IMR-90 (cell line): Measurements from ENCODE around the gene GGT6. TPM values are rescaled to one million over a fixed set of nuclear protein-coding genes. Genes with fewer than 3 reads are reported as not detected.

Source experiments
- ATAC-seq: fragments of 200-7000 bp; cut with Tn5 transposase; 2 replicates; pipeline ENCODE4 v1.9.1; 2020; ENCODE audit warnings: low read depth, mild to moderate bottlenecking, moderate library complexity
- BruUV-seq: library from RNA; stranded (reverse); fragments of 400-500 nt; replicated peaks from 2 replicates; lab custom pipeline; 2021; lab: Mats Ljungman, UMichigan
- CTCF ChIA-PET: fragments of 300-600 bp; formaldehyde crosslinking; extraction: SDS; loops from one replicate; lab custom pipeline; 2021; ENCODE audit warnings: antibody characterized with exemption; lab: Yijun Ruan, JAX
- POLR2A ChIA-PET: fragments of 300-600 bp; sonication (Branson Sonifier 250); formaldehyde crosslinking; loops from one replicate; lab custom pipeline; 2022; ENCODE audit warnings: antibody characterized with exemption; ENCODE audit not compliant: unreplicated experiment; lab: Charles Lee
- DNase-seq: peaks from one replicate; pipeline ENCODE4 v3.0.0; 2013
- H2AFZ ChIP-seq: replicated peaks from 2 replicates; pipeline ENCODE3; 2013; ENCODE audit warnings: low read length, mild to moderate bottlenecking; ENCODE audit not compliant: poor library complexity
- H2AK5ac ChIP-seq: 2 replicates; pipeline ENCODE4 v1.6.1; 2013; ENCODE audit warnings: low read depth, low read length, inconsistent platforms
- H2AK9ac ChIP-seq: replicated peaks from 2 replicates; pipeline ENCODE3; 2013; ENCODE audit warnings: mild to moderate bottlenecking, low read depth, low read length, moderate library complexity; ENCODE audit not compliant: poor library complexity
- H2BK120ac ChIP-seq: 2 replicates; pipeline ENCODE4 v1.6.1; 2013; ENCODE audit warnings: low read depth, low read length, inconsistent platforms
- H2BK15ac ChIP-seq: 3 replicates; pipeline ENCODE4 v1.6.1; 2013; ENCODE audit warnings: low read depth, low read length, inconsistent platforms
- H2BK20ac ChIP-seq: 2 replicates; pipeline ENCODE4 v1.6.1; 2013; ENCODE audit warnings: low read depth, mild to moderate bottlenecking, inconsistent platforms, low read length, moderate library complexity
- H2BK5ac ChIP-seq: 2 replicates; pipeline ENCODE4 v1.6.1; 2013; ENCODE audit warnings: mild to moderate bottlenecking, low read depth, low read length, inconsistent platforms; ENCODE audit not compliant: poor library complexity, severe bottlenecking
- H3K14ac ChIP-seq: replicated peaks from 2 replicates; pipeline ENCODE4 v1.6.1; 2013; ENCODE audit warnings: low read depth, low read length, inconsistent platforms
- H3K18ac ChIP-seq: 2 replicates; pipeline ENCODE4 v1.6.1; 2013; ENCODE audit warnings: low read depth, low read length, control low read depth
- H3K23ac ChIP-seq: 2 replicates; pipeline ENCODE4 v1.6.1; 2013; ENCODE audit warnings: low read depth, low read length, inconsistent platforms
- H3K27ac ChIP-seq: 2 replicates; pipeline ENCODE4 v1.5.1; 2013; ENCODE audit warnings: mild to moderate bottlenecking, control low read depth, low read length; ENCODE audit not compliant: insufficient read depth
- H3K27me3 ChIP-seq: 2 replicates; pipeline ENCODE4 v1.6.1; 2013; ENCODE audit warnings: low read length; ENCODE audit not compliant: control insufficient read depth, insufficient read depth
- H3K36me3 ChIP-seq: 2 replicates; pipeline ENCODE4 v1.6.1; 2013; ENCODE audit warnings: low read length, mixed read lengths; ENCODE audit not compliant: control insufficient read depth, insufficient read depth
- H3K4ac ChIP-seq: 2 replicates; pipeline ENCODE4 v1.6.1; 2013; ENCODE audit warnings: low read depth, low read length, inconsistent platforms
- H3K4me1 ChIP-seq: 2 replicates; pipeline ENCODE4 v1.6.1; 2013; ENCODE audit warnings: low read length, mixed read lengths; ENCODE audit not compliant: control insufficient read depth, insufficient read depth
- H3K4me2 ChIP-seq: 2 replicates; pipeline ENCODE4 v1.6.1; 2013; ENCODE audit warnings: low read depth, mild to moderate bottlenecking, control low read depth, low read length, moderate library complexity
- H3K4me3 ChIP-seq: 2 replicates; pipeline ENCODE4 v1.5.1; 2013; ENCODE audit warnings: low read depth, mild to moderate bottlenecking, control low read depth, low read length, moderate library complexity; ENCODE audit not compliant: insufficient read depth
- H3K56ac ChIP-seq: 2 replicates; pipeline ENCODE4 v1.6.1; 2013; ENCODE audit warnings: low read length, inconsistent platforms; ENCODE audit not compliant: insufficient read depth; ENCODE audit errors: extremely low read depth
- H3K79me1 ChIP-seq, 2 experiments: 2 replicates each; pipeline ENCODE4 v1.6.1; 2013; ENCODE audit warnings: low read length in 2 of 2, inconsistent platforms in 1 of 2, low read depth in 1 of 2
- H3K9ac ChIP-seq: 2 replicates; pipeline ENCODE4 v1.6.1; 2013; ENCODE audit warnings: low read depth, low read length, control low read depth
- H3K9me1 ChIP-seq: 2 replicates; pipeline ENCODE4 v1.6.1; 2013; ENCODE audit warnings: low read length, inconsistent platforms; ENCODE audit not compliant: insufficient read depth
- H3K9me3 ChIP-seq: 2 replicates; pipeline ENCODE4 v1.6.1; 2013; ENCODE audit warnings: low read length; ENCODE audit not compliant: control insufficient read depth, insufficient read depth
- H4K20me1 ChIP-seq: 2 replicates; pipeline ENCODE4 v1.6.1; 2013; ENCODE audit warnings: low read length, inconsistent platforms; ENCODE audit not compliant: insufficient read depth
- H4K5ac ChIP-seq: 2 replicates; pipeline ENCODE4 v1.6.1; 2013; ENCODE audit warnings: mild to moderate bottlenecking, low read depth, low read length, control low read depth
- H4K8ac ChIP-seq, 2 experiments: 2 replicates each; pipeline ENCODE4 v1.6.1; 2013; ENCODE audit warnings: low read depth in 2 of 2, low read length in 2 of 2, control low read depth in 1 of 2, inconsistent platforms in 1 of 2
- H4K91ac ChIP-seq: 2 replicates; pipeline ENCODE4 v1.6.1; 2013; ENCODE audit warnings: low read depth, low read length, inconsistent platforms; ENCODE audit not compliant: insufficient read depth
- BHLHE40 ChIP-seq: fragments of 150-350 bp; IDR thresholded peaks from 2 replicates; pipeline ENCODE4 v1.6.1; 2016; ENCODE audit warnings: mild to moderate bottlenecking, low read depth, low read length
- CEBPB ChIP-seq: IDR thresholded peaks from 2 replicates; pipeline ENCODE4 v1.6.1; 2012; ENCODE audit warnings: low read depth, low read length, improper control_type of control experiment
- CHD1 ChIP-seq: IDR thresholded peaks from 2 replicates; pipeline ENCODE4 v1.6.1; 2012; ENCODE audit warnings: low read depth, low read length, improper control_type of control experiment
- ELK1 ChIP-seq: fragments of 150-350 bp; IDR thresholded peaks from 2 replicates; pipeline ENCODE4 v1.6.1; 2016; ENCODE audit warnings: low read depth, mild to moderate bottlenecking, low read length, moderate library complexity, borderline replicate concordance
- FOS ChIP-seq: fragments of 150-350 bp; IDR thresholded peaks from 2 replicates; pipeline ENCODE4 v1.6.1; 2016; ENCODE audit warnings: low read depth, low read length
- MAFK ChIP-seq: IDR thresholded peaks from 2 replicates; pipeline ENCODE4 v1.6.1; 2012; ENCODE audit warnings: low read depth, low read length, improper control_type of control experiment
- MAZ ChIP-seq: IDR thresholded peaks from 2 replicates; pipeline ENCODE4 v1.6.1; 2012; ENCODE audit warnings: low read depth, mild to moderate bottlenecking, low read length, improper control_type of control experiment, moderate library complexity, borderline replicate concordance
- MXI1 ChIP-seq: IDR thresholded peaks from 2 replicates; pipeline ENCODE4 v1.6.1; 2012; ENCODE audit warnings: low read depth, mild to moderate bottlenecking, low read length, moderate library complexity, borderline replicate concordance
- NFE2L2 ChIP-seq: fragments of 150-350 bp; IDR thresholded peaks from 2 replicates; pipeline ENCODE4 v1.6.1; 2016; ENCODE audit warnings: low read depth, mild to moderate bottlenecking, low read length
- POLR2A ChIP-seq: IDR thresholded peaks from 2 replicates; pipeline ENCODE4 v1.6.1; 2012; ENCODE audit warnings: mild to moderate bottlenecking, low read depth, low read length
- RCOR1 ChIP-seq: IDR thresholded peaks from 2 replicates; pipeline ENCODE4 v1.6.1; 2012; ENCODE audit warnings: mild to moderate bottlenecking, low read length, improper control_type of control experiment; ENCODE audit not compliant: insufficient replicate concordance
- SMC3 ChIP-seq: fragments of 150-350 bp; IDR thresholded peaks from 2 replicates; pipeline ENCODE4 v1.6.1; 2016; ENCODE audit warnings: low read depth, mild to moderate bottlenecking, antibody characterized with exemption, low read length, moderate library complexity
- USF2 ChIP-seq: fragments of 150-350 bp; IDR thresholded peaks from 2 replicates; pipeline ENCODE4 v1.6.1; 2017; ENCODE audit warnings: mild to moderate bottlenecking, antibody characterized with exemption, low read length, low read depth
- WGBS, 2 experiments: methylation state at CpG; one replicate each; pipeline versions ENCODE4 v1.1.5 to v1.1.7; 2013; ENCODE audit warnings: missing lambda C conversion rate in 2 of 2; ENCODE audit not compliant: insufficient read length in 1 of 2; ENCODE audit errors: extremely low coverage in 2 of 2; 5-methylcytosine and 5-hydroxymethylcytosine counted together
- dilution Hi-C: fragments of 300-500 bp; cut with HindIII; formaldehyde crosslinking; loops from one replicate; pipeline ENCODE4 v1.14.3; 2018; ENCODE audit warnings: low sequenced_read_pairs; ENCODE audit not compliant: unreplicated experiment
- in situ Hi-C: fragments of 300-500 bp; cut with MboI; formaldehyde crosslinking; loops from 3 replicates; pipeline ENCODE4 v1.14.3; 2019; ENCODE audit warnings: low sequenced_read_pairs, inconsistent platforms, mixed read lengths
- intact Hi-C: fragments of 100-400 bp; cut with micrococcal nuclease; formaldehyde crosslinking; loops from 2 replicates; pipeline ENCODE4 v1.10.0; 2022
- polyA plus RNA-seq, 3 experiments: library from polyadenylated mRNA; depleted of rRNA; stranded (reverse); fragments of >200 nt; gene quantifications; 2 replicates each; pipeline ENCODE4 v1.2.3, GENCODE V29; 2012; ENCODE audit warnings: low replicate concordance in 1 of 3
- total RNA-seq: library from RNA; depleted of rRNA; stranded (reverse); fragments of >200 nt; gene quantifications from 2 replicates; pipeline ENCODE4 v1.2.3, GENCODE V29; 2012

The GGT6 gene
- total and polyA plus RNA-seq, 2 of the 4 experiments (the other 2 are of a cell fraction) = not detected

- ATAC-seq (no peak), DNase-seq (no peak)
- intact Hi-C loops (no loop called here), in situ Hi-C loops (no loop called here), dilution Hi-C loops (no loop called here)
- Histone ChIP-seq H3K9ac (no peak overlapping the region), H4K8ac (no peak overlapping the region), H4K20me1 (peaks cover 9% of the 10 kb centered on the region), H2BK20ac (no peak overlapping the region), H3K9me1 (no peaks in the 10 kb centered on the region), H4K5ac (no peak overlapping the region), H3K56ac (no peak overlapping the region), H3K23ac (no peak overlapping the region), H2BK5ac (no peak overlapping the region), H2BK15ac (no peak overlapping the region), H4K91ac (no peak overlapping the region), H3K9me3 (no peaks in the 10 kb centered on the region), H3K4me1 (no peaks in the 10 kb centered on the region), H3K4me3 (no peak overlapping the region), H2AFZ (no peak overlapping the region), H3K4ac (no peak overlapping the region), H3K27ac (no peak overlapping the region), H3K18ac (no peak overlapping the region), H3K27me3 (no peaks in the 10 kb centered on the region), H3K14ac (no peak overlapping the region), H3K36me3 (peaks cover 71% of the 10 kb centered on the region), H3K4me2 (no peak overlapping the region), H2BK120ac (no peak overlapping the region), H3K79me1 (no peaks in the 10 kb centered on the region; a peak in 2 of 4 replicates), H2AK9ac (no peak overlapping the region), H2AK5ac (no peak overlapping the region)
- WGBS, 2 experiments = 95% methylated on average over 7 of the region's 19 CpGs; no CpG with 5 or more reads in 1 of the 2 experiments
- POLR2A ChIA-PET = no interaction called here
- TF ChIP-seq MAFK (no peak), NFE2L2 (no peak), POLR2A (no peak), USF2 (no peak), CEBPB (no peak), FOS (no peak), SMC3 (no peak), ELK1 (no peak), MAZ (no peak), RCOR1 (no peak), CHD1 (no peak), BHLHE40 (no peak), MXI1 (no peak)
- CTCF ChIA-PET = no interaction called here
- no TSS peak for BruUV-seq
These were observed 17.6 kb downstream of the GGT6 start for GRCh38 chr17:4542726-4543191.
